ENCODE data around the gene PTGER3.
"Not testable (repeated sequence)": the region's sequence is repeated elsewhere in the genome, so short reads cannot be mapped to it uniquely, and the experiment has no call there.

Gene PTGER3

DNA sequence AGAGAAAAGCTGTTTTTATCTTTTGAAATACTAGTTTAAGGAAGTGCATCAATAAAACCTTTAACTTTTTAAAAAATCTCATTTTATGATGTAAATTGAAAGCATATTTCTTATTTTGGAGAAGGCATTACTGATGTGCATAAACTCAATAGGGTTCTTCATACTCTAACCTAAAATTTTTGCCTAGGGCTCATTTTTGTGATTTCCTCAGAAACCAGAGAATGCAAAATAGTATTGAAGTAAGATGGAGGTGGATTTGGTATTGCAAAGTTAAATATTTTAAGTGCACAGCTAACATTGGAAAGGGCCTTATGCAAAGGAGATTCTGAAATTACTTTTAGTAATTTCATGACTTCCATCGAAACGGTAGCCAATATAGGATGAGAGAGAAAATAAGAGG is 101.9 kb downstream of the PTGER3 start:
- no peak for FAIRE-seq

- no peak for FAIRE-seq
Measured at GRCh38 chr1:70945251-70945650, 102.4 kb downstream of the PTGER3 start.

DNA sequence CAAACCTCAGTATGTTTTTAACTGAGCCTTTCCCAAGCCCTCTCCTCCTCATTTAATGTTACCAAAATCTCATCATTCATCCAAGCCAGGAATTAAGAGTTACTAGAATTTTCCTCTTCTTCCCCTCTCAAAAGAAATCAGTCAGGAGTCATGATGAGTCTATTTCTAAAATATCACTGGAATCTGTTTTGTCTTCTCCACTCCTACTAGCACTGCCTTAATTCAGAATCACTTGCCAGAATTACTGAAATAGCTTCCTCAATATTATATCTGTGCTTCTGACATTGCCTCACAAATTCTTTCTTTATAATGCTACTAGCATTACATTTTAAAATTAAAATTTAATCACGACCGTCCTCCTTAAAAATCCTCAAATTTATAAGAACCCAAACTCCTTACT is 106.1 kb downstream of the PTGER3 start:
- FAIRE-seq: no peak

- not testable (repeated sequence) for FAIRE-seq
Measured at GRCh38 chr1:70940398-70940797, 107.2 kb downstream of the PTGER3 start.

DNA sequence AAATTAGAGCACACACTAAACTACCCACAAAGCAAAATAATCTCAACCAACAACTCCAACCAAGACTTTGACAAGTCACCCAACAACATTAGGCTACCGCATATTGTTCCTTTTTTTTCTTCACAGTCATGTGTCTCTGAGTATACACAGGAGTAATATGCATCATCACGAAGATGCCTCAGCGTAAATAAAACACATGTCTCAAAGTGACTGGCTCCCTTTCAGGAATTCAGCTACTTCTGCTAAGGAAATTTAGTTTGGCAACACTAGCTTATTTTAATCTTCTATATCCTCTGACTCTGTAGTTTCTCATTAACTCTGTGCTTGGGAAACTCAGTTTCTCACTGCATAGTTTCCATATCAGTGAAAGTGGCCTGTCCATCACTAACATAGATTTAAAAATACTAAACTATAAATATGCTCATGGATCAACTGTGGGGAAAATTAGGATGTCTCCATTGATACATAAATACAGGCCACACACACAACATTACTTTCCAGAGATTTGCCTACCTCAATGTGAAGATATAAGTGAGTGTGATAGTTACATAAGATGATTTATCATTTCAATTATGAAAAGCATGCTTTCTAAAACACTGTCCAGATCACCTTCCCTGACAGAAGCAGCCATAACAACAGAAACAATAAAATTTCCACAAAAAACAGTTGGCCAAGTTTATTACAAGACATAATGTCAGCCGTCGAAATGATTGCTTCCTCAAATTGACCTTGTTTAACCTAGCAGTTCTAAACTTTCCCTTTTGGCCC is 113.2 kb downstream of the PTGER3 start:
- no peak for FAIRE-seq

GRCh38 chr1:70930062-70930461 is 117.6 kb downstream of the PTGER3 start:
- no peak for FAIRE-seq

DNA sequence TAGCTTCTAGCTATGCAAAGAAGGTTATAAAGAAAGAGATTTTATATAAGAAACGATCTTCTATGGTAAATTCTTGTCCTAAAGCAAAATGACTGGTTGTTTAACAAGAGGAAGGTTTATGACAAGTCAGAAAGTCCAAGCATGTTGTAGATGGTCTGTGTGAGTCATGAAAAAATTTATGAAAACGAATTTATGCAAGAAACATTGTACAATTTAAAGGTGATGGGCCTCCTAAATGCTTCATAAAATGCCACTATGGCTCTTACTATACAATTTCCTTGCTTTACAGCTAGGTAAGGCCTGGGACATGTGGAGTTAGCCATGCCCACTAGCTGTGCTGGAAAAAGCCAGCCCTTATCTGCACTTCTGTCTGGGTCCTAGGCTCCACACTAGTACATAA is 125.4 kb downstream of the PTGER3 start:
- FAIRE-seq: no peak

Measured in G401.6 (cell line).